ENCODE measurements around the gene SLIT3. TPM values are rescaled to one million over a fixed set of nuclear protein-coding genes. Genes with fewer than 3 reads are reported as not detected.

Gene SLIT3
- total RNA-seq, 1 donor from 2014 or later, result 0.22 TPM

- Histone ChIP-seq H2AFZ (replicated peaks) (no peak overlapping the region), H4K20me1 (ENCODE audit: low read depth) (no peaks in the 10 kb centered on the region), H3K9ac (no peak overlapping the region), H3K79me2 (ENCODE audit: low read depth) (no peaks in the 10 kb centered on the region), H3K36me3 (no peaks in the 10 kb centered on the region), H3K4me2 (no peak overlapping the region), H3K27ac (no peak overlapping the region), H3K4me3 (no peak overlapping the region), H3K27me3 (peaks cover 10% of the 10 kb centered on the region), H3K9me3 (ENCODE audit: low read depth) (no peaks in the 10 kb centered on the region), H3F3A (ENCODE audit: low read depth) (no peaks in the 10 kb centered on the region), H3K4me1 (no peaks in the 10 kb centered on the region)
- H3K27me3 Mint-ChIP-seq (ENCODE audit: insufficient read depth, low read depth), result peaks cover 6% of the 10 kb centered on the region
- peaks cover 19% of the 10 kb centered on the region for H3K4me1 Mint-ChIP-seq
- no peak for DNase-seq (ENCODE audit: low spot score)
- no peak overlapping the region for H3K4me3 Mint-ChIP-seq
- peaks cover 9% of the 10 kb centered on the region for H3K9me3 Mint-ChIP-seq
- no peak for TF ChIP-seq CTCF (IDR thresholded peaks at IDR 0.05)
- TF ChIP-seq EZH2phosphoT487 (IDR thresholded peaks at IDR 0.05), result no peak
- TF ChIP-seq EZH2 (IDR thresholded peaks at IDR 0.05), result no peak
- peak overlapping the region; percentile 52 for H3K27ac Mint-ChIP-seq
- H3K36me3 Mint-ChIP-seq, result no peaks in the 10 kb centered on the region
Observed at GRCh38 chr5:168734119-168734518, 566.8 kb downstream of the SLIT3 start.

DNA sequence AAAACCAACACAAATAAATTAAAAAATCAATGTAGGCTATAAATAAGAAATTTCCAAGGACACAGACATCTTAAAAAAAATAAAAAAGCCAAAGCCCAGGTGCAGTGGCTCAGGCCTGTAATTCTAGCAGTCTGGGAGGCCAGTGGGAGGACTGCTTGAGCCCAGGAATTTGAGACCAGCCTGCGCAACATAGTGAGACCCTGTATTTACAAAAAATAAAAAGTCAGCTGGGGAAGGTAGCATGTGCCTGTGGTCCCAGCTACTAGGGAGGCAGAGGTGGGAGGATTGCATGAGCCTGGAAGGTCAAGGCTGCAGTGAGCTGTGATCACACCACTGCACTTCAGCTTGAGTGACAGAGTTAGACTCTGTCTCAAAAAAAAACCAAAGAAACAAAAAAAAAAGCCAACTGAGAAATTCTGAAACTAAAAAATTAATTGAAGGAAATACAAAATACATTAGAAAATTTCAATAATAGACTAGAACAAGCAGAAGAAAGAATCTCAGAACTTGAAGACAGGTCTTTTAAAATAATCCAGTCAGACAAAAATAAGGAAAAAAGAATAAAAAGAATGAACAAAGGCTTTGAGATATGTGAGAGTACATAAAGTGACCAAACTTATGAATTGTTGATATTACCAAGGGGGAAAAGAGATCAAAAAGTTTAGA lies 572.3 kb downstream of the SLIT3 start:
- Histone ChIP-seq H3K27ac (no peak overlapping the region), H3K4me2 (no peak overlapping the region), H3K9ac (no peak overlapping the region), H3K27me3 (peaks cover 10% of the 10 kb centered on the region), H3F3A (ENCODE audit: low read depth) (no peaks in the 10 kb centered on the region), H3K4me1 (no peaks in the 10 kb centered on the region), H4K20me1 (ENCODE audit: low read depth) (no peaks in the 10 kb centered on the region), H2AFZ (replicated peaks) (no peak overlapping the region), H3K4me3 (no peak overlapping the region), H3K79me2 (ENCODE audit: low read depth) (no peaks in the 10 kb centered on the region), H3K9me3 (ENCODE audit: low read depth) (no peaks in the 10 kb centered on the region), H3K36me3 (no peaks in the 10 kb centered on the region)
- Mint-ChIP-seq H3K4me1 (no peaks in the 10 kb centered on the region), H3K4me3 (no peak overlapping the region), H3K9me3 (peaks cover 22% of the 10 kb centered on the region), H3K27me3 (ENCODE audit: insufficient read depth, low read depth) (no peaks in the 10 kb centered on the region), H3K36me3 (no peaks in the 10 kb centered on the region), H3K27ac (no peak overlapping the region)
- no peak for TF ChIP-seq EZH2phosphoT487 (IDR thresholded peaks at IDR 0.05)
- TF ChIP-seq CTCF (IDR thresholded peaks at IDR 0.05), result no peak
- no peak for TF ChIP-seq EZH2 (IDR thresholded peaks at IDR 0.05)
- DNase-seq (ENCODE audit: low spot score), result no peak

DNA sequence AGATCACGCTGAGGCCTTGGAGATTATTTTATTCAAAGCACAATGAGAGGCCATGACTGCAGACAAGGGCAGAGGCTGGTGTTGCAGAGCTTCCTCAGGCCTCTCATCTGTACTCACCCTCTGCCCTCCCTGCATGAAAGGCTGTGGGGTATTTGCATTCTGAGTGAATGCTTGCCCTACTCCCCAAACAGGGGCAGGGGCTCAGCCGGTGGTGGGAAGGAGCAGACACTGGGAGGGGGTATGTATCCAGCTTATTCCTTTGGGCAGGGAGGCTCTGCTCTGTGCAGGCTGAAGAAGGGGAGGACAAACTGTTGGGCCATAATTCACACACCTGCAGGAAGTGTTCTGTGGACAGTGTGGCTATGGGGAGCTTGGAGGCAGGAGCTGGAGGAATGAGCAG lies 573.4 kb downstream of the SLIT3 start:
- Histone ChIP-seq H3K4me2 (no peak overlapping the region), H3K9me3 (ENCODE audit: low read depth) (no peaks in the 10 kb centered on the region), H3K27ac (no peak overlapping the region), H3K4me1 (no peaks in the 10 kb centered on the region), H3K9ac (no peak overlapping the region), H3K36me3 (no peaks in the 10 kb centered on the region), H3K4me3 (no peak overlapping the region), H3K27me3 (peaks cover 10% of the 10 kb centered on the region), H3K79me2 (ENCODE audit: low read depth) (no peaks in the 10 kb centered on the region), H3F3A (ENCODE audit: low read depth) (no peaks in the 10 kb centered on the region), H4K20me1 (ENCODE audit: low read depth) (no peaks in the 10 kb centered on the region), H2AFZ (replicated peaks) (no peak overlapping the region)
- peaks cover 22% of the 10 kb centered on the region for H3K9me3 Mint-ChIP-seq
- no peak overlapping the region for H3K27ac Mint-ChIP-seq
- H3K4me1 Mint-ChIP-seq, result no peaks in the 10 kb centered on the region
- no peak for DNase-seq (ENCODE audit: low spot score)
- no peak overlapping the region for H3K4me3 Mint-ChIP-seq
- no peaks in the 10 kb centered on the region for H3K36me3 Mint-ChIP-seq
- TF ChIP-seq EZH2phosphoT487 (IDR thresholded peaks at IDR 0.05) (no peak), EZH2 (IDR thresholded peaks at IDR 0.05) (no peak), CTCF (IDR thresholded peaks at IDR 0.05) (no peak)
- H3K27me3 Mint-ChIP-seq (ENCODE audit: insufficient read depth, low read depth), result no peaks in the 10 kb centered on the region
